ENCODE results near the gene PTPRD. TPM values are rescaled to one million over a fixed set of nuclear protein-coding genes. Genes with fewer than 3 reads are reported as not detected.

Gene PTPRD
- polyA plus RNA-seq, 4 donors: 2.1 to 5.6 (median 3.9) TPM

GRCh38 chr9:9283159-9283986 lies 1329.4 kb downstream of the PTPRD start:
- Histone ChIP-seq H3K9me3 (ENCODE audit: control insufficient read depth in 2 of 2, insufficient read depth in 1 of 2, low read depth in 1 of 2, low read length in 1 of 2) (no peaks in the 10 kb centered on the region), H3K4me1 (ENCODE audit: control insufficient read depth in 3 of 3, insufficient read depth in 2 of 3, low read depth in 1 of 3, low read length in 2 of 3) (no peaks in the 10 kb centered on the region), H3K27me3 (ENCODE audit: control insufficient read depth in 3 of 3, insufficient read depth in 3 of 3, low read length in 3 of 3) (no peaks in the 10 kb centered on the region), H3K36me3 (ENCODE audit: control insufficient read depth in 3 of 3, insufficient read depth in 2 of 3, low read depth in 1 of 3, low read length in 3 of 3) (no peaks in the 10 kb centered on the region), H3K4me3 (ENCODE audit: low read depth in 1 of 3, low read length in 3 of 3) (no peak overlapping the region), H3K27ac (ENCODE audit: low read depth in 1 of 3, low read length in 2 of 3) (no peak overlapping the region)
- WGBS, 3 donors: 56 to 74% (median 58%) methylated on average over 2 of the region's 2 CpGs
- no peak for FAIRE-seq
- DNase-seq: no peak

- H3K27me3 ChIP-seq (ENCODE audit: control insufficient read depth in 3 of 3, insufficient read depth in 3 of 3, low read length in 3 of 3): no peaks in the 10 kb centered on the region
- FAIRE-seq (no peak), DNase-seq (no peak)
- H3K9me3 ChIP-seq (ENCODE audit: control insufficient read depth in 2 of 2, insufficient read depth in 1 of 2, low read depth in 1 of 2, low read length in 1 of 2): no peaks in the 10 kb centered on the region
- no peaks in the 10 kb centered on the region for H3K36me3 ChIP-seq (ENCODE audit: control insufficient read depth in 3 of 3, insufficient read depth in 2 of 3, low read depth in 1 of 3, low read length in 3 of 3)
- WGBS, 3 donors: 79 to 86% (median 81%) methylated on average over 4 of the region's 4 CpGs
- no peak overlapping the region for H3K27ac ChIP-seq (ENCODE audit: low read depth in 1 of 3, low read length in 2 of 3)
- no peaks in the 10 kb centered on the region for H3K4me1 ChIP-seq (ENCODE audit: control insufficient read depth in 3 of 3, insufficient read depth in 2 of 3, low read depth in 1 of 3, low read length in 2 of 3)
- no peak overlapping the region for H3K4me3 ChIP-seq (ENCODE audit: low read depth in 1 of 3, low read length in 3 of 3)
These were observed 1337.2 kb downstream of the PTPRD start for GRCh38 chr9:9275601-9276000.

GRCh38 chr9:9257999-9258498 lies 1354.8 kb downstream of the PTPRD start:
- H3K27ac ChIP-seq (ENCODE audit: low read depth in 1 of 3, low read length in 2 of 3): no peak overlapping the region
- DNase-seq: no peak
- no peaks in the 10 kb centered on the region for H3K36me3 ChIP-seq (ENCODE audit: control insufficient read depth in 3 of 3, insufficient read depth in 2 of 3, low read depth in 1 of 3, low read length in 3 of 3)
- no peaks in the 10 kb centered on the region for H3K9me3 ChIP-seq (ENCODE audit: control insufficient read depth in 2 of 2, insufficient read depth in 1 of 2, low read depth in 1 of 2, low read length in 1 of 2)
- 52 to 71% (median 67%) methylated on average over 3 of the region's 3 CpGs for WGBS, 3 donors
- no peaks in the 10 kb centered on the region for H3K4me1 ChIP-seq (ENCODE audit: control insufficient read depth in 3 of 3, insufficient read depth in 2 of 3, low read depth in 1 of 3, low read length in 2 of 3)
- H3K27me3 ChIP-seq (ENCODE audit: control insufficient read depth in 3 of 3, insufficient read depth in 3 of 3, low read length in 3 of 3): no peaks in the 10 kb centered on the region
- no peak overlapping the region for H3K4me3 ChIP-seq (ENCODE audit: low read depth in 1 of 3, low read length in 3 of 3)
- FAIRE-seq: no peak

- H3K4me3 ChIP-seq (ENCODE audit: low read depth in 1 of 3, low read length in 3 of 3): no peak overlapping the region
- H3K27ac ChIP-seq (ENCODE audit: low read depth in 1 of 3, low read length in 2 of 3): no peak overlapping the region
- H3K9me3 ChIP-seq (ENCODE audit: control insufficient read depth in 2 of 2, insufficient read depth in 1 of 2, low read depth in 1 of 2, low read length in 1 of 2): no peaks in the 10 kb centered on the region
- no peaks in the 10 kb centered on the region for H3K4me1 ChIP-seq (ENCODE audit: control insufficient read depth in 3 of 3, insufficient read depth in 2 of 3, low read depth in 1 of 3, low read length in 2 of 3)
- WGBS, 3 donors: 45 to 67% (median 66%) methylated on average over 2 of the region's 2 CpGs
- no peaks in the 10 kb centered on the region for H3K36me3 ChIP-seq (ENCODE audit: control insufficient read depth in 3 of 3, insufficient read depth in 2 of 3, low read depth in 1 of 3, low read length in 3 of 3)
- no peaks in the 10 kb centered on the region for H3K27me3 ChIP-seq (ENCODE audit: control insufficient read depth in 3 of 3, insufficient read depth in 3 of 3, low read length in 3 of 3)
- no peak for FAIRE-seq
- no peak for DNase-seq
These were observed 1366.1 kb downstream of the PTPRD start for GRCh38 chr9:9246726-9247125.

GRCh38 chr9:9231946-9232345 lies 1380.9 kb downstream of the PTPRD start:
- FAIRE-seq (no peak), DNase-seq (no peak)
- Histone ChIP-seq H3K27ac (ENCODE audit: low read depth in 1 of 3, low read length in 2 of 3) (no peak overlapping the region), H3K9me3 (ENCODE audit: control insufficient read depth in 2 of 2, insufficient read depth in 1 of 2, low read depth in 1 of 2, low read length in 1 of 2) (peaks cover 2 to 7% of the 10 kb centered on the region in 2 donors), H3K36me3 (ENCODE audit: control insufficient read depth in 3 of 3, insufficient read depth in 2 of 3, low read depth in 1 of 3, low read length in 3 of 3) (no peaks in the 10 kb centered on the region), H3K27me3 (ENCODE audit: control insufficient read depth in 3 of 3, insufficient read depth in 3 of 3, low read length in 3 of 3) (no peaks in the 10 kb centered on the region), H3K4me1 (ENCODE audit: control insufficient read depth in 3 of 3, insufficient read depth in 2 of 3, low read depth in 1 of 3, low read length in 2 of 3) (no peaks in the 10 kb centered on the region), H3K4me3 (ENCODE audit: low read depth in 1 of 3, low read length in 3 of 3) (no peak overlapping the region)

- Histone ChIP-seq H3K4me1 (ENCODE audit: control insufficient read depth in 3 of 3, insufficient read depth in 2 of 3, low read depth in 1 of 3, low read length in 2 of 3) (no peaks in the 10 kb centered on the region), H3K4me3 (ENCODE audit: low read depth in 1 of 3, low read length in 3 of 3) (no peak overlapping the region), H3K36me3 (ENCODE audit: control insufficient read depth in 3 of 3, insufficient read depth in 2 of 3, low read depth in 1 of 3, low read length in 3 of 3) (no peaks in the 10 kb centered on the region), H3K27ac (ENCODE audit: low read depth in 1 of 3, low read length in 2 of 3) (no peak overlapping the region), H3K27me3 (ENCODE audit: control insufficient read depth in 3 of 3, insufficient read depth in 3 of 3, low read length in 3 of 3) (no peaks in the 10 kb centered on the region), H3K9me3 (ENCODE audit: control insufficient read depth in 2 of 2, insufficient read depth in 1 of 2, low read depth in 1 of 2, low read length in 1 of 2) (peaks cover 2 to 7% of the 10 kb centered on the region in 2 donors)
- WGBS, 3 donors: 70 to 82% (median 82%) methylated on average over 3 of the region's 3 CpGs
- DNase-seq (no peak), FAIRE-seq (no peak)
These were observed 1383.5 kb downstream of the PTPRD start for GRCh38 chr9:9229269-9229668.

GRCh38 chr9:9223175-9223574 lies 1389.6 kb downstream of the PTPRD start:
- no peak for FAIRE-seq

GRCh38 chr9:9222730-9223129 lies 1390.1 kb downstream of the PTPRD start:
- FAIRE-seq (no peak), DNase-seq (no peak)
- no peaks in the 10 kb centered on the region for H3K9me3 ChIP-seq (ENCODE audit: control insufficient read depth in 2 of 2, insufficient read depth in 1 of 2, low read depth in 1 of 2, low read length in 1 of 2)
- WGBS, 3 donors: 81 to 88% (median 85%) methylated on average over 1 of the region's 1 CpG
- no peaks in the 10 kb centered on the region for H3K4me1 ChIP-seq (ENCODE audit: control insufficient read depth in 3 of 3, insufficient read depth in 2 of 3, low read depth in 1 of 3, low read length in 2 of 3)
- H3K27ac ChIP-seq (ENCODE audit: low read depth in 1 of 3, low read length in 2 of 3): no peak overlapping the region
- H3K36me3 ChIP-seq (ENCODE audit: control insufficient read depth in 3 of 3, insufficient read depth in 2 of 3, low read depth in 1 of 3, low read length in 3 of 3): no peaks in the 10 kb centered on the region
- no peaks in the 10 kb centered on the region for H3K27me3 ChIP-seq (ENCODE audit: control insufficient read depth in 3 of 3, insufficient read depth in 3 of 3, low read length in 3 of 3)
- no peak overlapping the region for H3K4me3 ChIP-seq (ENCODE audit: low read depth in 1 of 3, low read length in 3 of 3)

More at GRCh38 chr9:9223175-9223574, 1389.6 kb downstream of the PTPRD start:
- no peaks in the 10 kb centered on the region for H3K36me3 ChIP-seq (ENCODE audit: control insufficient read depth in 3 of 3, insufficient read depth in 2 of 3, low read depth in 1 of 3, low read length in 3 of 3)
- H3K27me3 ChIP-seq (ENCODE audit: control insufficient read depth in 3 of 3, insufficient read depth in 3 of 3, low read length in 3 of 3): no peaks in the 10 kb centered on the region
- DNase-seq: no peak
- no peaks in the 10 kb centered on the region for H3K9me3 ChIP-seq (ENCODE audit: control insufficient read depth in 2 of 2, insufficient read depth in 1 of 2, low read depth in 1 of 2, low read length in 1 of 2)
- H3K4me3 ChIP-seq (ENCODE audit: low read depth in 1 of 3, low read length in 3 of 3): no peak overlapping the region
- H3K4me1 ChIP-seq (ENCODE audit: control insufficient read depth in 3 of 3, insufficient read depth in 2 of 3, low read depth in 1 of 3, low read length in 2 of 3): no peaks in the 10 kb centered on the region
- no peak overlapping the region for H3K27ac ChIP-seq (ENCODE audit: low read depth in 1 of 3, low read length in 2 of 3)

GRCh38 chr9:9216934-9217333 lies 1395.9 kb downstream of the PTPRD start:
- DNase-seq: no peak
- Histone ChIP-seq H3K4me3 (ENCODE audit: low read depth in 1 of 3, low read length in 3 of 3) (no peak overlapping the region), H3K27me3 (ENCODE audit: control insufficient read depth in 3 of 3, insufficient read depth in 3 of 3, low read length in 3 of 3) (no peaks in the 10 kb centered on the region), H3K4me1 (ENCODE audit: control insufficient read depth in 3 of 3, insufficient read depth in 2 of 3, low read depth in 1 of 3, low read length in 2 of 3) (no peaks in the 10 kb centered on the region), H3K27ac (ENCODE audit: low read depth in 1 of 3, low read length in 2 of 3) (no peak overlapping the region), H3K36me3 (ENCODE audit: control insufficient read depth in 3 of 3, insufficient read depth in 2 of 3, low read depth in 1 of 3, low read length in 3 of 3) (no peaks in the 10 kb centered on the region), H3K9me3 (ENCODE audit: control insufficient read depth in 2 of 2, insufficient read depth in 1 of 2, low read depth in 1 of 2, low read length in 1 of 2) (no peaks in the 10 kb centered on the region)
- FAIRE-seq: no peak
- 63 to 92% (median 70%) methylated on average over 2 of the region's 2 CpGs for WGBS, 3 donors
